Measurements from ENCODE around the gene NIPSNAP3A. TPM values are rescaled to one million over a fixed set of nuclear protein-coding genes. Genes with fewer than 3 reads are reported as not detected.

NIPSNAP3A gene
- total RNA-seq, 1 donor from 2014 or later = 28.0 TPM

GRCh38 chr9:104783588-104783987, 36.1 kb downstream of the NIPSNAP3A start:
- Mint-ChIP-seq H3K4me3 (ENCODE audit: unreplicated experiment) (no peak overlapping the region), H3K27ac (ENCODE audit: unreplicated experiment) (no peak overlapping the region)
- no peak for TF ChIP-seq CTCF (IDR thresholded peaks at IDR 0.05; ENCODE audit: partially characterized antibody, unreplicated experiment)

GRCh38 chr9:104784098-104784497, 36.6 kb downstream of the NIPSNAP3A start:
- Mint-ChIP-seq H3K27ac (ENCODE audit: unreplicated experiment) (no peak overlapping the region), H3K9me3 (ENCODE audit: unreplicated experiment) (peaks cover 10% of the 10 kb centered on the region)

More at GRCh38 chr9:104783588-104783987, 36.1 kb downstream of the NIPSNAP3A start:
- Mint-ChIP-seq H3K4me1 (ENCODE audit: low read depth, unreplicated experiment) (no peaks in the 10 kb centered on the region), H3K9me3 (ENCODE audit: unreplicated experiment) (peaks cover 9% of the 10 kb centered on the region), H3K36me3 (ENCODE audit: unreplicated experiment) (no peaks in the 10 kb centered on the region), H3K27me3 (ENCODE audit: unreplicated experiment) (peaks cover 3% of the 10 kb centered on the region)
- no peak for DNase-seq

GRCh38 chr9:104786293-104786692, 38.8 kb downstream of the NIPSNAP3A start:
- Mint-ChIP-seq H3K9me3 (ENCODE audit: unreplicated experiment) (peaks cover 8% of the 10 kb centered on the region), H3K27ac (ENCODE audit: unreplicated experiment) (no peak overlapping the region), H3K4me1 (ENCODE audit: low read depth, unreplicated experiment) (no peaks in the 10 kb centered on the region), H3K27me3 (ENCODE audit: unreplicated experiment) (peaks cover 3% of the 10 kb centered on the region), H3K4me3 (ENCODE audit: unreplicated experiment) (no peak overlapping the region), H3K36me3 (ENCODE audit: unreplicated experiment) (no peaks in the 10 kb centered on the region)
- no peak for DNase-seq
- TF ChIP-seq CTCF (IDR thresholded peaks at IDR 0.05; ENCODE audit: partially characterized antibody, unreplicated experiment) = no peak

More at GRCh38 chr9:104784098-104784497, 36.6 kb downstream of the NIPSNAP3A start:
- DNase-seq = no peak
- peaks cover 3% of the 10 kb centered on the region for H3K27me3 Mint-ChIP-seq (ENCODE audit: unreplicated experiment)
- no peak overlapping the region for H3K4me3 Mint-ChIP-seq (ENCODE audit: unreplicated experiment)
- no peaks in the 10 kb centered on the region for H3K36me3 Mint-ChIP-seq (ENCODE audit: unreplicated experiment)
- TF ChIP-seq CTCF (IDR thresholded peaks at IDR 0.05; ENCODE audit: partially characterized antibody, unreplicated experiment) = no peak
- no peaks in the 10 kb centered on the region for H3K4me1 Mint-ChIP-seq (ENCODE audit: low read depth, unreplicated experiment)

- no peaks in the 10 kb centered on the region for H3K36me3 Mint-ChIP-seq (ENCODE audit: unreplicated experiment)
- no peaks in the 10 kb centered on the region for H3K4me1 Mint-ChIP-seq (ENCODE audit: low read depth, unreplicated experiment)
- no peak overlapping the region for H3K4me3 Mint-ChIP-seq (ENCODE audit: unreplicated experiment)
Measured at GRCh38 chr9:104787306-104788015, 40.0 kb downstream of the NIPSNAP3A start.

More at GRCh38 chr9:104787306-104788015, 40.0 kb downstream of the NIPSNAP3A start:
- Mint-ChIP-seq H3K9me3 (ENCODE audit: unreplicated experiment) (peaks cover 10% of the 10 kb centered on the region), H3K27me3 (ENCODE audit: unreplicated experiment) (peaks cover 3% of the 10 kb centered on the region), H3K27ac (ENCODE audit: unreplicated experiment) (no peak overlapping the region)
- TF ChIP-seq CTCF (IDR thresholded peaks at IDR 0.05; ENCODE audit: partially characterized antibody, unreplicated experiment) = no peak
- no peak for DNase-seq

Measured in glutamatergic neuron (in vitro differentiated cells).